CD1c-positive myeloid dendritic cell (primary cell): Measurements from ENCODE around the gene GRIFIN.
"Not testable (repeated sequence)": the region's sequence is repeated elsewhere in the genome, so short reads cannot be mapped to it uniquely, and the experiment has no call there.

ENCODE experiments used
- DNase-seq: peaks from one replicate; pipeline ENCODE4 v3.0.0-alpha.2; 2016; ENCODE audit errors: extremely low spot score

The GRIFIN gene

GRCh38 chr7:2478399-2478785 lies 2.2 kb upstream of the GRIFIN start:
- DNase-seq = peak; percentile 67

GRCh38 chr7:2477447-2478398 lies 1.5 kb upstream of the GRIFIN start:
- DNase-seq = peak; percentile 86

- no peak for DNase-seq
Observed at GRCh38 chr7:2476776-2477446, 713 bp upstream of the GRIFIN start.

GRCh38 chr7:2475678-2476015 lies 551 bp downstream of the GRIFIN start:
- DNase-seq = no peak

GRCh38 chr7:2474813-2475677 lies 1.2 kb downstream of the GRIFIN start:
- DNase-seq = no peak

- DNase-seq = no peak
Observed at GRCh38 chr7:2474224-2474623, 2.0 kb downstream of the GRIFIN start.

GRCh38 chr7:2473496-2474180 lies 2.6 kb downstream of the GRIFIN start:
- DNase-seq = no peak

- no peak for DNase-seq
Observed at GRCh38 chr7:2472739-2473138, 3.5 kb downstream of the GRIFIN start.

GRCh38 chr7:2471396-2471795 lies 4.8 kb downstream of the GRIFIN start:
- DNase-seq = no peak

GRCh38 chr7:2471022-2471329 lies 5.2 kb downstream of the GRIFIN start:
- no peak for DNase-seq

GRCh38 chr7:2470204-2471021 lies 5.8 kb downstream of the GRIFIN start:
- no peak for DNase-seq

- DNase-seq = not testable (repeated sequence)
Observed at GRCh38 chr7:2469460-2470203, 6.6 kb downstream of the GRIFIN start.

GRCh38 chr7:2468227-2468626 lies 8.0 kb downstream of the GRIFIN start:
- DNase-seq = no peak

GRCh38 chr7:2466675-2467074 lies 9.5 kb downstream of the GRIFIN start:
- DNase-seq = no peak

GRCh38 chr7:2465928-2466327 lies 10.3 kb downstream of the GRIFIN start:
- no peak for DNase-seq

- DNase-seq = no peak
Observed at GRCh38 chr7:2462731-2463130, 13.5 kb downstream of the GRIFIN start.

- no peak for DNase-seq
Observed at GRCh38 chr7:2461268-2462026, 14.8 kb downstream of the GRIFIN start.

- no peak for DNase-seq
Observed at GRCh38 chr7:2460641-2461040, 15.6 kb downstream of the GRIFIN start.

GRCh38 chr7:2460188-2460587 lies 16.0 kb downstream of the GRIFIN start:
- no peak for DNase-seq
